EL (cell line): ENCODE results near the gene MARCHF2.
"Not testable (repeated sequence)": the region's sequence is repeated elsewhere in the genome, so short reads cannot be mapped to it uniquely, and the experiment has no call there.

Experiments used
- DNase-seq: peaks from one replicate; pipeline ENCODE4 v3.0.0-alpha.2; 2016

MARCHF2 gene

GRCh38 chr19:8413629-8413995, 507 bp downstream of the MARCHF2 start:
- DNase-seq = no peak

GRCh38 chr19:8416796-8417195, 3.7 kb downstream of the MARCHF2 start:
- DNase-seq = no peak

GRCh38 chr19:8421484-8422461, 8.7 kb downstream of the MARCHF2 start:
- DNase-seq = no peak

- peak; percentile 98 for DNase-seq
These were observed 10.7 kb downstream of the MARCHF2 start for GRCh38 chr19:8423817-8424223.

GRCh38 chr19:8425331-8425730, 12.2 kb downstream of the MARCHF2 start:
- DNase-seq = not testable (repeated sequence)

GRCh38 chr19:8426283-8426682, 13.2 kb downstream of the MARCHF2 start:
- no peak for DNase-seq

- no peak for DNase-seq
These were observed 15.9 kb downstream of the MARCHF2 start for GRCh38 chr19:8429044-8429443.

GRCh38 chr19:8429826-8430225, 16.7 kb downstream of the MARCHF2 start:
- no peak for DNase-seq

- DNase-seq = no peak
These were observed 17.5 kb downstream of the MARCHF2 start for GRCh38 chr19:8430650-8431049.

- no peak for DNase-seq
These were observed 25.1 kb downstream of the MARCHF2 start for GRCh38 chr19:8438236-8438635.

GRCh38 chr19:8441725-8442544, 28.8 kb downstream of the MARCHF2 start:
- no peak for DNase-seq

- DNase-seq = not testable (repeated sequence)
These were observed 31.1 kb downstream of the MARCHF2 start for GRCh38 chr19:8444140-8444676.

GRCh38 chr19:8444677-8445487, 31.8 kb downstream of the MARCHF2 start, which contains the start of gene HNRNPM:
Gene HNRNPM, plus strand, starts transcription at chr19:8444975. Its CDS starts 24 bp downstream, at chr19:8444999.
- DNase-seq = peak; percentile 97

GRCh38 chr19:8445488-8446001, 32.4 kb downstream of the MARCHF2 start:
- peak; percentile 51 for DNase-seq

- no peak for DNase-seq
These were observed 33.1 kb downstream of the MARCHF2 start for GRCh38 chr19:8446061-8446709.

- no peak for DNase-seq
These were observed 36.7 kb downstream of the MARCHF2 start for GRCh38 chr19:8449830-8450229.

GRCh38 chr19:8451377-8451776, 38.3 kb downstream of the MARCHF2 start:
- no peak for DNase-seq

GRCh38 chr19:8451885-8452284, 38.8 kb downstream of the MARCHF2 start:
- DNase-seq = peak; percentile 71

GRCh38 chr19:8452446-8453123, 39.5 kb downstream of the MARCHF2 start:
- DNase-seq = no peak

GRCh38 chr19:8453616-8454015, 40.5 kb downstream of the MARCHF2 start:
- DNase-seq = no peak

GRCh38 chr19:8454218-8454617, 41.1 kb downstream of the MARCHF2 start:
- DNase-seq = no peak
